HG03095 (cell line): ENCODE results near the gene FAM107B.
"Not testable (repeated sequence)": the region's sequence is repeated elsewhere in the genome, so short reads cannot be mapped to it uniquely, and the experiment has no call there.

ENCODE experiments used
- ATAC-seq: cut with Tn5 transposase; IDR thresholded peaks from one replicate; pipeline ENCODE4 v1.9.1; 2021; ENCODE audit warnings: moderate library complexity; ENCODE audit not compliant: unreplicated experiment

Gene FAM107B

DNA sequence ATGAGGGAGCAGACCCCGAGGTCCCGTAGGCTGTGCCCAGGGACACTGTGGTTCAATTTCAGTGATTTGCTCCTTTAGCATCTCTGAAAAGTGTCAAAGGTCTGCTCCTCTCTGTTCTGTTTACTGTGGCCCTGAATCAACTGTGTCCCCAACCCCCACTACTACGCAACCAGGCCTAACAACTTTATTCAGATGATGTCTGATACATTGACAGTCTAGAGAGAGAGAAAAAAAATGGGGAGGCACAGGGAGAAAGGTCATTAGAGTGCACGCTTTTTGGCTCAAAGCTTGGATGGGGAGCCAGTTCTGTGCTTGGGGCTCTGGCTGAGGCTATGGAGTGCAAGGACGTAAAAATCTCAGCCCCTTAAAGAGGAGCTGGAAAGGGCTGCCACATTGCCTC lies 77.9 kb downstream of the FAM107B start:
- no peak for ATAC-seq

DNA sequence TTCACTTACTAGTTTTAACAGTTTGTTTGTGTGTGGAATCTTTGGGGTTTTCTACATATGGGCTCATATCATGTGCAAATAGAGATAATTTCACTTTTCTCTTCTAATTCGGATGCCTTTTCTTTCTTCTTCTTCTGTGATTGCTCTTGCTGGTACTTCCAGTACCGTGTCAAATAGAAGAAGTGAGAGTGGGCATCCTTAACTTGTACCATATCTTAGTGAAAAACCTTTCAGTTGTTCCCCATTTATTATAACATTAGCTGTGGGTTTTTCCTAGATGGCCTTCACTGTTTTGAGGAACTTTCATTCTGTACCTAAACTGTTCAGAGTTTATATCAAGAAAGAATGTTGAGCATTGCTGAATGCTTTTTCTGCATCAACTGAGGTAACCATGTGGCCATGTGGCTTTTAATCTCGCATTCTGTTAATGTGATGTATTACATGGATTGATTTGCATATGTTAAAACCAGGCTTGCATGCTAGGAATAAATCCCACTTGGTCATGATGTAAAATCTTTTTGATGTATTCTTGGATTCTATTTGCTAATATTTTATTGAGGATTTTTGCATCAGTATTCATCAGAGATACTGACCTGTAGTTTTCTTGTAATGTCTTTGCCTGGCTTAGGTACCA lies 78.7 kb downstream of the FAM107B start:
- ATAC-seq, result no peak

DNA sequence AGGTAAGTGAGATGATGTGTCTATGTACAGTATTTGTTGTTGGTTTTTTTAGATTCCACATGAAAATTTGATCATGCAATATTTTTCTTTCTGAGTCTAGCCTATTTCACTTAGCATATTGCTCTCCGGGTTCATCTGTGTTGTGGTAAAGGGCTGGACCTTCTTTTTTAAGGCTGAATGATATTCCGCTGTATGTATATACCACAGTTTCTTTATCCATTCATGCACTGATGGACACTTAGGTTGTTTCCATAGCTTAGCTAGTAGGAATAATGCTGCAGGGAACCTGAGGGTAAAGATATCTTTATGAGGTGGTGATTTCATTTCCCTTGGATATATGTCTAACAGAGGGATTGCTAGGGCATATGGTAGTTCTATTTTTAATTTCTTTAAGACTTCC lies 80.8 kb downstream of the FAM107B start:
- no peak for ATAC-seq

DNA sequence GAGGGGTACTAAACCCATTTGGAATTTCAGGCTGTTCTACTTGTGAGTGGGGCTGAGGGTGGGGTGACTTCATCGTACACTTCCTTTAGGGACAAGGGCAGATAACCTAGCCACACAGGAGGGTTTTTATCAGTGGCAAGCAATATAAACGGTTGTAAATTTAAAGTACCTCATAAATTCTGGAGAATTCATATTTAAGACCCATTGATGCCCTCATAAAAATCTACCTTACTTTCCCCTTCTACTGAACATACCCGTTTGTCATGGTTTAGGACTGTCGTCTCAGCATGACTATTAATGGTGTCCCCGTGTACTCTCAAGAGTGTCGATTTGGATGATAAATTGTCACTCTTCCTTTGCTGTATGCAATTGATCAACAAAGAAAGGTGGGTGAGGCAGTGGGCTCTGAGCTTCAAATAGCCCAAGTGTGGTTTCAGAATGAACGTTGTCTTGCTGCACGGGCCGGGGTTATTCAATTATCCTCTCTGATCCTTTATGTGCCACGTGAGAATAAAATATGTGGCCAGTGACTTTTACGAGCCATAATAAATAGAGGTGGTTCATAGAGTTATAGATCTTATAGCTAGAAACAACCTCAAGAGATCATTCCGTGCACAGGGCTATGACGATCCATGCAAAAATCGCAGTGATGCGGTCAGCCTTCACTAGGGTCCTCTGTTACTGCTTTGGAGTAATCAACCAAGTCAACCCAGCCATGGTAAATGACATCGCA lies 82.2 kb downstream of the FAM107B start:
- no peak for ATAC-seq

DNA sequence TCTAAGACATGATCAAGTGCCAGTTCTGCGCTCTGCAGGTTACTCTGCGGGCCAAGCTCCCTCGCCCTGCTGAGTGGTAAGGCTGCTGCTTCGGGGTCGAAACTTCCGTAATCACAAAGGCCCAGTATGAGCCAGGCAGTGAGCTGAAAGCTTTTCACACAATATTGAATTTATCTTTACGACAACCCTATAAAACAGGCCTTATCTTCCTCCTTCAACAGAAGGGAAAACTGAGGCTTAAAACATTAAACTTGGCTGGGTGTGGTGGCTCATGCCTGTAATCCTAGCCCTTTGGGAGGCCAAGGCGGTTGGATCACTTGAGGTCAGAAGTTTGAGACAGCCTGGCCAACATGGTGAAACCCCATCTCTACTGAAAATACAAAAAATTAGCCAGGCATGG lies 83.3 kb downstream of the FAM107B start:
- ATAC-seq, result no peak

DNA sequence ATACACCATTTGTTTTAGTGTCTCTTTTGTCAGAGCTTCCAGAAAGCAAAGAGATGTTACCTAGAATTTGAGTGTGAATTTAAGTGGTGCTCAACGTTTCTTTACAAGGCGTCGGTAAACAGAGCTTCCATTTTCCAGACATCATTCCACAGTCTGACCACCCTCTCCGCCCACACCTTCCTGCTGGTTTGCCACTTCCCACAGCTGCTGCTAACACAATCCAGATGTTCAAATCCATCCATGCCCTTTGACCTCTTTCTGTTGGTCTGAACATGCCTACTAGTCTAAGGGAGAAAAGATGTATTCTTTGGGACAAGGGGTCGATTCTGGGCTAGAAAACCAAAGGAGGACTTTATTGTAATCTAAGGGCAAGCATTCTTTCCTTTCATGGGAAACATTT lies 86.1 kb downstream of the FAM107B start:
- no peak for ATAC-seq

DNA sequence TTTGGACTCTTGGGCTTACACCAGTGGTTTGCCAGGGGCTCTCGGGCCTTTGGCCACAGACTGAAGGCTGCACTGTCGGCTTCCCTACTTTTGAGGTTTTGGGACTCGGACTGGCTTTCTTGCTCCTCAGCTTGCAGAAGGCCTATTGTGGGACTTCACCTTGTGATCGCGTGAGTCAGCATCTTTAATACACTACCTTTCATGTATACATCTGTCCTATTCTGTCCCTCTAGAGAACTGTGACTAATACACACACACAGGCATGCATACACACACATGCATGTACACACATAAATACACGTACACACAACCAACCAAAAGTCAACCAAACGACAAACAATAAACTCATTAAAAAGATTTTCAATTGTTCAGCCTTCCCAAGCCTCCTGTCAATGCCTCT lies 86.5 kb downstream of the FAM107B start:
- ATAC-seq, result not testable (repeated sequence)

DNA sequence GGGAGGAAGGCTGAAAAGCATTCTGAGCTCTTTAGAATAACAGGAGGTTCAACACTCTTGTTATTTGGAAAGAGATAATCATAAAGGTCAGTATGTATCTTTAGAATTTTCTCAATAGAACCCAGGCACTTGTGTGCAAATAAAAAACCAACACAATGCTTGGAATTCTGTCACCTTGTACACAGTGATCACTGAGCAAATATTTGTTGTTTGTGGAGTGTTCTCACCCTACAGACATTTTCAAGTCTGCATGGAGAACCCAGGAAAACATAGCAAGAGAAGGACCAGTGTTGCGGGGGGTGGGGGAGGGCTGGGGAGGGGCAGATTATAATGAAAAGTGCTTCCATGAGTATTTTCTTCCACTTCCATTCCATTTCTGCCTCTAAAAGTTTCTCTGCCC lies 87.4 kb downstream of the FAM107B start:
- no peak for ATAC-seq

DNA sequence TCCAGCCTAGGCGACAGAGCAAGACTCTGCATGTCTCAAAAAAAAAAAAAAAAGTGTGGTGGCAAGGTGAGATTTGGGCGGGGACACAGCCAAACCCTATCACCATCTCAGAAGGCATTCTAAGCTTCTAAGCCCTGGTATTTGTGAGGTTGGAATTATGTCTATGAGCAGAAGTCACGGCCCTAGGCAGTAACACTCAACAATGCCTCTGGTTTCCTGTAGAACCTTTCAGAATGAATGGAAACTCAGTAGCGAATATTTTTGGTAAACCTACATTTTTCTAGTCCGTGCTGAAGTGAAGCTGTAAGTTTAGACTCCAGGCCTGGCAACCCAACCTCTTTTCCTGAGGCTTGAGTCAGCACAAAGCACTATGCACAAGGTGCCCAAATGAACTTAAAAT lies 88.3 kb downstream of the FAM107B start:
- ATAC-seq, result no peak

DNA sequence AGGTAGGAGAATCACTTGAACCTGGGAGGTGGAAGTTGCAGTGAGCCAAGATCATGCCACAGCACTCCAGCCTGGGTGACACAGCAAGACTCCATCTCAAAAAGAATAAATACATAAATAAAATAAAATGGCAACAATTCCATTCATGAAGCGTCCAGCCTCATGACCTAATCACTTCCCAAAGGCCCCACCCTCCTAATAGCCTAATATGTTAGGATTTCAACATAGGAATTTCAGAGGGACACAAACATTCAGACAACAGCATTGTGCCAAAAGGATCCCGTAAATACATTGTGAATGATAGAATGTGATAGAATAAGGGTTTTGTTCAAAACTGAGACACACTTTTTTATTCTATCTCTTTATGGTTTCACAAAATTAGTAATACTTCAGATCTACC lies 90.3 kb downstream of the FAM107B start:
- no peak for ATAC-seq

DNA sequence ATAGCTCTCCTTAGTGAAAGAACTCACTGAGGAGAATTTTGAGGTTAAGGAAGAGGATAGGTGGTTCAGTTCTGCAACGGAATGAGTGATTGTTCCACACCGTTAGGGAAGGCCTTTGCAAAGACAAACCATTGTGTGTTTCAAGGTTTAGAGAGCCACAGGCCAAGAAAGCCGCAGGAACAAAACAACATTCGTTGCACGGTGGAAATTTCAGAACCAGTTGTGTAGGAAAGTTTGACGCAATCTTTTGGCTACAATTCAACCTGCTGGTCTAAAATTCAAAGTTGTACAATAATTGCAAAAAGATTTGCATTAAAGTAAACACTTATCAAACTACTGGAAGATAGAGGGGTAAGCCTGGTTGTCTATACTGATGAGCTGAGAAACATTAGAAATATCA lies 91.4 kb downstream of the FAM107B start:
- no peak for ATAC-seq

DNA sequence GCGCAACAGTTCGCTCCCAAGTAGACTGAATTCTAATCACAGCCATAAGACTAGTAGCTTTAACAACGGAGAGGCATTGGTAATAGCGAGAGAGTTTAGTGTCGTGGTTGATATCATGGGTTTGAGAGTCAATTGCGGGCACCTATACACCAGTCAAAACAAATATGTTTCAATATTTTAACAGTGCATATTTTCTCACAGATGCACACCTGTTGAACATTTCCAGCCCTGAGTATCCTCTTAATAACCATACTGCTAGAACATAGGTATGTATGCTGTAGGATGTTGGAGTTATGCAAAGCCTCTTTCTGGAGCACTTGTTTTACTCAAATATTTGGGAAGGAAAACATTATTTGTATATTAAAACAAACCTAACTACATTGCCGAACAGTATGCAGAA lies 92.9 kb downstream of the FAM107B start:
- no peak for ATAC-seq

DNA sequence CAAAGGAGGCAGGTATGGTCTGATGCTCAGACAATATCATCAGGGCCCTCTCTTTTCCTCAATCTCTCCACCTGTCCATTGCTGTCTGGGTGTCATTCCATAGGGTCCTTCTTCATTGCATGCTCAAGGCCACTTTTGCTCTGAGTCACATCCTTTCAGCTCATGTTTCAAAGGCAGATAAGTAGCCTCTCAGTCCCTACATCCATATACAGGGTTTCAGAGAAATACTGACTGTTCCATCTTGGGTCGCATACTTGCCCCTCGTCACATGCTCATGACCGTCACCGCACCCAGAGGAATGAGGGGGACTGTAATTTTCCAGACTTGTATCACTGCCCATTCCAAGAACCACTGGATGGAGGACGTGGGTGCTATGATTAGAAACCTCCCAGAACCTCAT lies 93.4 kb downstream of the FAM107B start:
- ATAC-seq, result no peak

DNA sequence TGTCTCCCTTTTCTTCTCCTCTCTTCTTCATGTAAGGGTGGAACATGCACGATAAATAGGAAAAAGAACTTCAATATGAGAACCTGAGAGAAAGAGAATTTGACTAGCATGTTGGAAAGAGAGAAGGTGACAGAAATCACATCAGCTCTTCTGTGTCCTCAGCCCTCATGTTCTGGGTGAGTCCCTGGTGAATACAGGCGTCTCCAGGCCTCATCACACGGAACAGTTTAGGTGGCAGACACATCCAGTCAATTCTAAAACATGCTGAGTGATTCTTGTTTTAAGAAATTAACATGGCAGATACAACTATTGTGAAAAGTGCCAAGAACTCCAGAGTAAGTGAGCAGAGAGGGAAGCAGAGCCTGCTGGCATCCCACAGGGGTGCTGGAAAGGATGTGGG lies 96.1 kb downstream of the FAM107B start:
- no peak for ATAC-seq

DNA sequence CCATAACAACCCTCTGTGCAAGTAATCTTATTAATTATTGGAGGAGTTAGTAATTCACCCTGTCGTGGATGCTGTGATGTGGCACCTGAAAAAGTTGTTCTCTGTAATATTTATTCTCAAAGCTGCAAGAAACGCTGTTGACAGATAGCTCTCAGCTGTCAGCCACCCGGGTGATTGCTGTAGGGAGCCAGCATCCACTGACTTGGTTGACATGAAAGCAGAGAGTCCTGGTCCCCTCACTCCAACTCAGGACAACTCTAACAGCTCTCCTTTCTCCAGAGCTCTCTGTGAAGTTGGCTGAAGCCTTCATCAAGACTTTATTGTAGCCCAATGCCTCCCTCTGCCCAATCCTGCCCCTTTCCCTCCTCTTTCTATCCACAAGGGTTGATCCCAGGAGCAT lies 98.0 kb downstream of the FAM107B start:
- no peak for ATAC-seq

DNA sequence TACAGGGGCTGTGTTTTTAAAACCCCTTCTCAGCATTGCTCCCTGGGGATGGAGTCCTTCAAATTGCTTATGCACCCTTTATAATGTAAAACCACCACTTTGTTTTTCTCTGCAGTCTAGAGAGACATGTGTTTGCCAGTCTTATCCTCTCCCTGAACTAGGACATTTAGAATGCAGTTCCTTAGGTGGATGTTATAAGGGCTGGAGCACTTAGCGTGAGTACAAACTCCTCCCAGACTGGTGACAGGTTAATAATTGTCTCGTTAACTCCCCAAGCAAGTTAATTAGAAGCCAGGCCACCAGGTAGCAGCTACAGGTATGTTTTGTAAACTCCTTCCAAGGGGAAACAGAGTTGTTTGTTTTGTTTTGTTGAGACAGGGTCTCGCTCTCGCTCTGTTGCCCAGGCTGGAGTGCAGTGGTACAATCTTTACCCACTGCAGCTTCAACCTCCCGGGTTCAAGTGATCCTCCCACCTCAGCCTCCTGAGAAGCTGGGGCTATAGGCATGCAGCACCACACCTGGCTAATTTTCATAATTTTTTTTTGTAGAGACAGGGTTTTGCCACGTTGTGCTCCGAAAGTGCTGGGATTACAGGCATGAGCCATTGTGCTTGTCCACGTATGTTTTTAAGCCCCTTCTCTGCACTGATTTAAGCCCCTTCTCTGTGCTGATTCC lies 100.2 kb downstream of the FAM107B start:
- no peak for ATAC-seq

DNA sequence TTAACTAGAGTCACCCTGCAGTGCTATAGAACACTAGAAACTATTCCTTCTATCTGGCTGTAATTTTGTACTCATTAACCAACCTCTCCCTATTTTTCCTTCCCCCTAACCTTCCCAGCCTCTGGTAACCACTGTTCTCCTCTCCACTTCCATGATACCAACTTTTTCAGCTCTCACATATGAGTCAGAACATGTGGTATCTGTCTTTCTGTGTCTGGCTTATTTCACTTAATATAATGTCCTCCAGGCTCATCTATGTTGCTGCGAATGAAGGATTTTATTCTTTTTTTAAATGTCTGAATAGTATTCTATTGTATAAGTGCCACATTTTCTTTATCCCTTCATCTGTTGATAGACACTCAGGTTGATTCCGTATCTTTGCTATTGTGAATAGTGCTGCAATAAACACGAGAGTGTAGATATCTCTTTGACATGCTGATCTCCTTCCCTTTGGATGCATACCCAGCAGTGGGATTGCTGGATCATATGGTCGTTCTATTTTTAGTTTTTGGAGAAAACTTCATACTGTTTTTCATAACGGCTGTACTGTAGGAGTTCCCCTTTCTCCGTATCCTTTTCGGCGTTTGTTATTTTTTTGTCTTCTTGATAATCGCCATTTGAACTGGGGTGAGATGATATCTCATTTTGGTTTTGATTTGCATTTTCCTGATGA lies 101.4 kb downstream of the FAM107B start:
- ATAC-seq, result no peak

DNA sequence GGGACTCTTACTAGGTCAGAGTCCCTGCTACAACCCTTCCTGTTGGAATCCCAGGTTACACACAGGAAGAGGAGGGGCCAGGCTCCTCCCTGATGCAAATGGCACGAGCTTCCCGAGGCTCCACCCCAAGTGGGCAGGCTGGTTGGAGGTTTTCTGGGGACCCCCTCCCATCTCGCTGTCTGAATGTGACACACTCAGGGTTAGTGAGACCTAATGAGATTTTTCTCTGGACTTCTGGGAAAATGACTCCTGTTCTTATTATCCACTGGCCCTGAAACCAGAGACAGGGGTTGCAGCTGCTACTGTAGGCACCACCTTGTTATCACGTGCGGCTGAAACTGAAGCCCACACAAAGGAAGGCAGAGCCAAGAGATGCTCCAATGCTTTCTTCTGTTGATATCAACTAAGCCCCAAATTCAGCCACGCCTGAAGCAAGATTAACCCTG lies 103.3 kb downstream of the FAM107B start:
- ATAC-seq, result no peak

DNA sequence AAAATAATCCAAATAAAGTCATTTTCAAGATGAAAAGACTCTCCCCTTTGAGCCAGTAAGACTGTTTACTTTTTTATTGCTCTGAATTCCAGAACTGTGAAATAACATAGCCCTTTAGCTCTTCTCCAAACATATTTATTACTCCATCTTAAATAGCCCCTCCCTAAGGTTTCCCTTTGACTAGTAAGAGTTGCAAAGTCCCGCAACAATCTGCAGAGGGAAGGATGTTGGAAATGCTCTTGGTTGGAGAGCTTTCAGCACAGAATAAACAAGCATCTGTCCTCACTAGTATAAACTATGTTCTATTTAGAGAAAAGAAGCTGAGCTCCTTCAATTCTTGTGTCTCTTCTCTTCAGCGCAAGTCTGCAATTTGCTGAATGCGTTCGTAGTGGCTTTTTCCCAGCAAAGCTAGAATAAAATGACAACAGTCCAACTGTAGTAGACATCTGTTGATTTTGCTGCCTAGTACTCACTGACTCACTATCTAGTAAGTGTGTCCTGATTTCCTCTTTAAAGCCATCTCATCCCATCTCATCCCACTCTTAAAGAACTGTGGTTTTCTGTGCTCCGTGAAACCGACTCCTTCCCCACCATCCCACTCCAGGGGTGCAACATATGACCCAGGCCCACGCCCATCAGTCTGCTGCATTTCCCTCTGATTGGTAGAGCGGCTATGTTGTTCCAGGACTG lies 104.0 kb downstream of the FAM107B start:
- ATAC-seq, result no peak

DNA sequence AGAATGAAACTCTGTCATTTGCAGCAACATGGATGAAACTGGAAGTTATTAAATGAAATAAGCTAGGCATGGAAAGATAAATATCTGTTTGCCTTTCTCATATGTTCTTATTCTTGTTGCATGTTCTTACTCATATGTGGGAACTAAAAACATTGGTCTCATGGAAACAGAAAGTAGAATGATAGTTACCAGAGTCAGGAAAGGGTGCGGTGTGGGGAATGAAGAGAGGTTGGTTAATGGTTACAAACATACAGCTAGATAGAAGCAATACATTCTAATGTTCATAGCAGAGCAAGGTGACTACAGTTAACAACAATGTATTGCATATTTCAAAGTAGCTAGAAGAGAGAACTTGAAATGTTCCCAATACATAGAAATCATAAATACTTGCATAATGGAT lies 105.1 kb downstream of the FAM107B start:
- ATAC-seq, result no peak

DNA sequence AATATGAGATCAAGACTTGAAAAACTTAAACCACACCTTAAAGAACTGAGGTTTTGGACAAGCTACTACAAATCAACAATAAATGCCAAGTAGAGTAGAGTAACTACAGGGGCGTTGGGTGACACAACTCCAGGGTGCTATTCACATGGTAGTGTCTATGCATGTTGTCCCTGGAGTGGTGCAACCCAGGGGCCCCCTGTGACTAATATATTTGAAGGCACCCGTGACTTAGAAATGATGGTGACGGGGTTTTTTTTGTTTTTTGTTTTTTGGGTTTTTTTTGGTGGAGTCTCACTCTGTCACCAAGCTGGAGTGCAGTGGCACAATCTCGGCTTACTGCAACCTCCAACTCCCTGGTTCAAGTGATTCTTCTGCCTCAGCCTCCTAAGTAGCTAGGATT lies 106.9 kb downstream of the FAM107B start:
- no peak for ATAC-seq
